Measurements from ENCODE around the gene LEP.

The LEP gene

GRCh38 chr7:128255271-128255670, 14.2 kb downstream of the LEP start:
- in situ Hi-C loops (cut with MboI; ENCODE audit: low pct_unique_long_range_greater_than_20kb, low sequenced_read_pairs, unreplicated experiment) = no loop called here
- TF ChIP-seq CTCF (IDR thresholded peaks at IDR 0.05; ENCODE audit: extremely low read depth, insufficient read depth, missing control alignments) = no peak
- DNase-seq (ENCODE audit: low spot score) = no peak

GRCh38 chr7:128257458-128257857, 16.4 kb downstream of the LEP start:
- no peak for TF ChIP-seq CTCF (IDR thresholded peaks at IDR 0.05; ENCODE audit: extremely low read depth, insufficient read depth, missing control alignments)
- in situ Hi-C loops (cut with MboI; ENCODE audit: low pct_unique_long_range_greater_than_20kb, low sequenced_read_pairs, unreplicated experiment) = no loop called here
- no peak for DNase-seq (ENCODE audit: low spot score)

GRCh38 chr7:128259131-128260061, 18.3 kb downstream of the LEP start:
- no peak for TF ChIP-seq CTCF (IDR thresholded peaks at IDR 0.05; ENCODE audit: extremely low read depth, insufficient read depth, missing control alignments)
- DNase-seq (ENCODE audit: low spot score) = no peak
- in situ Hi-C loops (cut with MboI; ENCODE audit: low pct_unique_long_range_greater_than_20kb, low sequenced_read_pairs, unreplicated experiment) = no loop called here

GRCh38 chr7:128260069-128260795, 19.2 kb downstream of the LEP start:
- TF ChIP-seq CTCF (IDR thresholded peaks at IDR 0.05; ENCODE audit: extremely low read depth, insufficient read depth, missing control alignments) = no peak
- in situ Hi-C loops (cut with MboI; ENCODE audit: low pct_unique_long_range_greater_than_20kb, low sequenced_read_pairs, unreplicated experiment) = no loop called here
- DNase-seq (ENCODE audit: low spot score) = no peak

- no peak for DNase-seq (ENCODE audit: low spot score)
- in situ Hi-C loops (cut with MboI; ENCODE audit: low pct_unique_long_range_greater_than_20kb, low sequenced_read_pairs, unreplicated experiment) = no loop called here
- no peak for TF ChIP-seq CTCF (IDR thresholded peaks at IDR 0.05; ENCODE audit: extremely low read depth, insufficient read depth, missing control alignments)
Measured at GRCh38 chr7:128262273-128263028, 21.4 kb downstream of the LEP start.

GRCh38 chr7:128263420-128263819, 22.3 kb downstream of the LEP start:
- DNase-seq (ENCODE audit: low spot score) = no peak
- TF ChIP-seq CTCF (IDR thresholded peaks at IDR 0.05; ENCODE audit: extremely low read depth, insufficient read depth, missing control alignments) = no peak
- in situ Hi-C loops (cut with MboI; ENCODE audit: low pct_unique_long_range_greater_than_20kb, low sequenced_read_pairs, unreplicated experiment) = no loop called here

All from GM13977 (cell line).